NT2/D1 (cell line): ENCODE data around the gene PARD3.

Experiments used
- SUZ12 ChIP-seq: IDR thresholded peaks from 2 replicates; pipeline ENCODE4 v1.6.1; 2011; ENCODE audit not compliant: insufficient read length, insufficient read depth; ENCODE audit errors: extremely low read depth
- YY1 ChIP-seq: IDR thresholded peaks from 2 replicates; pipeline ENCODE4 v1.6.1; 2011; ENCODE audit not compliant: insufficient read length, insufficient read depth
- ZNF274 ChIP-seq: IDR thresholded peaks from 2 replicates; pipeline ENCODE4 v1.6.1; 2011; ENCODE audit warnings: mild to moderate bottlenecking, low read depth, low read length

DNA sequence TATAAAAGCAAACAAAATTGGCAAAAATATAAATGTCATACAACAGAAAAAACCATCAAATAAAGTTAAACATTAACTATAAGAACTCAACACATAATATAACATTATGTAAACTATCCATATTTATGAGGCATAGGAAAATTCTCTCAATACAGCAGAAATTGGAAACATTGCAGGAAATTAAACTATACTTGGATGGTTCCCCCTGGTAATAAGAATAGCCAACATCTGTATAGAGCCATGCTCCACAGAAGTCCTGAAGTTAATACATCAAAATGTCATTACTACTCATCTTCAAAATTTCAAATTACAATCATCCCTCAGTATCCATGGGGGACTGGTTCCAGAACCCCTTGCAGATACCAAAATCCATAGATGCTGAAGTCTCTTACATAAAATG lies 350.5 kb downstream of the PARD3 start:
- no peak for TF ChIP-seq ZNF274
- TF ChIP-seq YY1 = no peak
- no peak for TF ChIP-seq SUZ12
